Aorta (tissue), 5 donors: Measurements from ENCODE around the gene FGF12. TPM values are rescaled to one million over a fixed set of nuclear protein-coding genes. Genes with fewer than 3 reads are reported as not detected.

Experiments used
- ATAC-seq: fragments of 200-7000 bp; cut with Tn5 transposase; one replicate; pipeline ENCODE4 v1.9.1; 2022; ENCODE audit warnings: moderate library complexity; ENCODE audit not compliant: low FRiP score
- DNase-seq, 2 donors: peaks; one replicate each; pipeline ENCODE4 v3.0.0-alpha.2; 2020
- H3K27ac ChIP-seq, 2 donors: one replicate each; pipeline ENCODE4 v1.5.1; 2013; ENCODE audit warnings: low read length in 2 of 2, mild to moderate bottlenecking in 2 of 2, moderate library complexity in 2 of 2, control low read depth in 1 of 2, inconsistent platforms in 1 of 2, low read depth in 1 of 2
- H3K27me3 ChIP-seq, 2 donors: one replicate each; pipeline ENCODE4 v1.6.1; 2013; ENCODE audit warnings: control low read depth in 1 of 2, low read length in 1 of 2, mild to moderate bottlenecking in 1 of 2, moderate library complexity in 1 of 2; ENCODE audit not compliant: insufficient read depth in 2 of 2, control insufficient read depth in 1 of 2
- H3K36me3 ChIP-seq, 2 donors: one replicate each; pipeline ENCODE4 v1.6.1; 2013; ENCODE audit warnings: control low read depth in 1 of 2, low read length in 1 of 2, mild to moderate bottlenecking in 1 of 2; ENCODE audit not compliant: insufficient read depth in 2 of 2, control insufficient read depth in 1 of 2
- H3K4me1 ChIP-seq, 2 donors: one replicate each; pipeline ENCODE4 v1.6.1; 2013; ENCODE audit warnings: low read length in 2 of 2, control low read depth in 1 of 2, mild to moderate bottlenecking in 1 of 2, moderate library complexity in 1 of 2; ENCODE audit not compliant: insufficient read depth in 2 of 2, control insufficient read depth in 1 of 2
- H3K4me3 ChIP-seq, 2 donors: one replicate each; pipeline ENCODE4 v1.5.1; 2013; ENCODE audit warnings: low read length in 2 of 2, control low read depth in 1 of 2, mild to moderate bottlenecking in 1 of 2
- H3K9me3 ChIP-seq: one replicate; pipeline ENCODE4 v1.6.1; 2013; ENCODE audit warnings: mild to moderate bottlenecking, low read length; ENCODE audit not compliant: control insufficient read depth
- WGBS, 2 donors: extraction: QIAGEN DNeasy Blood & Tissue Kit; methylation state at CpG; one replicate each; pipeline ENCODE4 v1.1.7; 2013; 5-methylcytosine and 5-hydroxymethylcytosine counted together
- intact Hi-C, 2 donors: fragments of 100-400 bp; cut with DNase I; formaldehyde crosslinking; loops; one replicate each; pipeline versions ENCODE4 v1.14.2 to v1.15.0; 2022
- polyA plus RNA-seq, 2 donors: library from polyadenylated mRNA; stranded (reverse); fragments of 200-250 nt; gene quantifications; one replicate each; pipeline ENCODE4 v1.2.3, GENCODE V29; 2013
- total RNA-seq, 2 donors: library from RNA; stranded (reverse); fragmentation: NEBNext Ultra II Directional; extraction: Animal tissue kit (Norgen Biotek cat#: 25700); gene quantifications; one replicate each; pipeline ENCODE4 v1.2.1, GENCODE V29; 2021
- donor health status: healthy with polysubstance abuse.
- donor health status: Bipolar disorder and iron deficiency.
- donor health status: DM: no; HTN: no; CAD: no.
- donor health status: DM: no; HTN: no; CAD: no.
- donor health status: DM: yes; HTN: yes; CAD: no.

The FGF12 gene
- total and polyA plus RNA-seq, 4 donors, result 0.05 to 1.2 (median 0.96) TPM

GRCh38 chr3:192655040-192655439 is 72.3 kb downstream of the FGF12 start:
- ATAC-seq (no peak), DNase-seq (no peak)
- H3K4me1 ChIP-seq, result no peaks in the 10 kb centered on the region
- no peaks in the 10 kb centered on the region for H3K36me3 ChIP-seq
- no peaks in the 10 kb centered on the region for H3K9me3 ChIP-seq
- no peaks in the 10 kb centered on the region for H3K27me3 ChIP-seq
- intact Hi-C loops, result no loop called here
- H3K27ac ChIP-seq, result no peak overlapping the region
- WGBS, 2 donors, result 92 to 95% methylated on average over 1 of the region's 1 CpG
- no peak overlapping the region for H3K4me3 ChIP-seq

GRCh38 chr3:192653862-192654261 is 73.5 kb downstream of the FGF12 start:
- H3K27me3 ChIP-seq, result no peaks in the 10 kb centered on the region
- intact Hi-C loops, result no loop called here
- no peaks in the 10 kb centered on the region for H3K4me1 ChIP-seq
- no peak overlapping the region for H3K27ac ChIP-seq
- no peak overlapping the region for H3K4me3 ChIP-seq
- DNase-seq (no peak), ATAC-seq (no peak)
- 83 to 94% methylated on average over 1 of the region's 1 CpG for WGBS, 2 donors
- H3K36me3 ChIP-seq, result no peaks in the 10 kb centered on the region
- H3K9me3 ChIP-seq, result no peaks in the 10 kb centered on the region

GRCh38 chr3:192652727-192653126 is 74.6 kb downstream of the FGF12 start:
- no peaks in the 10 kb centered on the region for H3K36me3 ChIP-seq
- intact Hi-C loops, result no loop called here
- ATAC-seq (no peak), DNase-seq (no peak)
- no peaks in the 10 kb centered on the region for H3K27me3 ChIP-seq
- H3K4me1 ChIP-seq, result no peaks in the 10 kb centered on the region
- H3K27ac ChIP-seq, result no peak overlapping the region
- no peaks in the 10 kb centered on the region for H3K9me3 ChIP-seq
- WGBS, 2 donors, result 77 to 88% methylated on average over 3 of the region's 3 CpGs
- no peak overlapping the region for H3K4me3 ChIP-seq

GRCh38 chr3:192651836-192652512 is 75.4 kb downstream of the FGF12 start:
- no peak overlapping the region for H3K4me3 ChIP-seq
- 60 to 61% methylated on average over 6 of the region's 6 CpGs for WGBS, 2 donors
- no peaks in the 10 kb centered on the region for H3K4me1 ChIP-seq
- intact Hi-C loops, result no loop called here
- no peaks in the 10 kb centered on the region for H3K27me3 ChIP-seq
- no peaks in the 10 kb centered on the region for H3K9me3 ChIP-seq
- H3K27ac ChIP-seq, result no peak overlapping the region
- no peaks in the 10 kb centered on the region for H3K36me3 ChIP-seq
- no peak for DNase-seq
- ATAC-seq, result no peak

GRCh38 chr3:192645437-192645836 is 81.9 kb downstream of the FGF12 start:
- no peaks in the 10 kb centered on the region for H3K4me1 ChIP-seq
- ATAC-seq (no peak), DNase-seq (no peak)
- no peaks in the 10 kb centered on the region for H3K27me3 ChIP-seq
- no peak overlapping the region for H3K27ac ChIP-seq
- H3K36me3 ChIP-seq, result no peaks in the 10 kb centered on the region
- WGBS, 2 donors, result 0 to 84% methylated on average over 1 of the region's 1 CpG
- intact Hi-C loops, result no loop called here
- H3K4me3 ChIP-seq, result no peak overlapping the region
- H3K9me3 ChIP-seq, result peaks cover 1% of the 10 kb centered on the region

- Histone ChIP-seq H3K9me3 (peaks cover 1% of the 10 kb centered on the region), H3K4me1 (no peaks in the 10 kb centered on the region), H3K36me3 (no peaks in the 10 kb centered on the region), H3K27me3 (no peaks in the 10 kb centered on the region), H3K4me3 (no peak overlapping the region), H3K27ac (no peak overlapping the region)
- intact Hi-C loops, result no loop called here
- ATAC-seq (no peak), DNase-seq (no peak)
- 75 to 78% methylated on average over 5 of the region's 5 CpGs for WGBS, 2 donors
Observed at GRCh38 chr3:192642651-192643050, 84.7 kb downstream of the FGF12 start.

GRCh38 chr3:192641919-192642318 is 85.4 kb downstream of the FGF12 start:
- no peaks in the 10 kb centered on the region for H3K27me3 ChIP-seq
- no peak for ATAC-seq
- intact Hi-C loops, result no loop called here
- H3K36me3 ChIP-seq, result no peaks in the 10 kb centered on the region
- no peak overlapping the region for H3K4me3 ChIP-seq
- no peaks in the 10 kb centered on the region for H3K4me1 ChIP-seq
- no peak for DNase-seq
- H3K9me3 ChIP-seq, result peaks cover 1% of the 10 kb centered on the region
- no peak overlapping the region for H3K27ac ChIP-seq
- WGBS, 2 donors, result 57 to 60% methylated on average over 6 of the region's 6 CpGs

GRCh38 chr3:192639987-192640386 is 87.4 kb downstream of the FGF12 start:
- H3K4me1 ChIP-seq, result no peaks in the 10 kb centered on the region

GRCh38 chr3:192637803-192638202 is 89.5 kb downstream of the FGF12 start:
- WGBS, 2 donors, result 18 to 26% methylated on average over 1 of the region's 1 CpG
- H3K9me3 ChIP-seq, result no peaks in the 10 kb centered on the region
- no peak for ATAC-seq
- no peaks in the 10 kb centered on the region for H3K27me3 ChIP-seq
- intact Hi-C loops, result no loop called here
- no peak overlapping the region for H3K4me3 ChIP-seq
- no peaks in the 10 kb centered on the region for H3K4me1 ChIP-seq
- DNase-seq, result no peak
- H3K36me3 ChIP-seq, result no peaks in the 10 kb centered on the region
- H3K27ac ChIP-seq, result no peak overlapping the region

More at GRCh38 chr3:192639987-192640386, 87.4 kb downstream of the FGF12 start:
- H3K9me3 ChIP-seq, result peaks cover 1% of the 10 kb centered on the region
- ATAC-seq, result no peak
- no peak for DNase-seq
- intact Hi-C loops, result no loop called here
- H3K27me3 ChIP-seq, result no peaks in the 10 kb centered on the region
- 82 to 86% methylated on average over 2 of the region's 2 CpGs for WGBS, 2 donors
- no peak overlapping the region for H3K27ac ChIP-seq
- no peaks in the 10 kb centered on the region for H3K36me3 ChIP-seq
- no peak overlapping the region for H3K4me3 ChIP-seq
